ENCODE results near the gene SLC6A17. TPM values are rescaled to one million over a fixed set of nuclear protein-coding genes. Genes with fewer than 3 reads are reported as not detected.

The SLC6A17 gene
- total and polyA plus RNA-seq, 7 donors = under 0.01 to 0.83 (median 0.36) TPM; not detected in 2

DNA sequence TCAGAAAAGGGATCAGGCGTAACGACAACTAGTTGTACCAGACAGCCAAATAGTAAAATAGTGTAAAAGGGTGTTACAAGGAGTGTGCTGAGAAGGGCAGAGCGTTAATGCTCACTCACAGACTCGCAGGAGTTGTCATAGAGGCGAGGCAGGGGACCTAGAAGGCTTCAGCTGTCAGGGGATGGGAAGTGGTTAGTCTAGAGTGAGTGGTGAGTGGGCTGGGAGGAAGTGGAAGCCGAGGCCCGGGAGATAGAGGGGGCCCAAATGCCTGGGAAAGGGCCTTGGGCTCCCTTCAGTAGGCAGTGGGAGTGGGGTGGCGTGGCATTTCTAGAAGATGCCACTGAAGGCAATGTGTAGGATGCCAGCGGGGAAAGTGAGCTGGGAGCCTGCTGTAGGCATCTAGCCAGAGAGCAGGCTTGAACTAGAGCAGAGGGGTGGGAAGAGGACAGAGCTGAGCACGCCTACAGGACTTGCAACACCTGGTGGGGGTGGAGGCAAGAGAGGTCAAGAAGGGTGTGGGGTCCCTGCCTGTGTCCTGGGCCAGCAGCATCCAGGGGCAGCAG is 10.3 kb downstream of the SLC6A17 start:
- Histone ChIP-seq H3K4me1 (no peaks in the 10 kb centered on the region), H3K4me3 (no peak overlapping the region), H3K27ac (no peak overlapping the region), H3K27me3 (no peaks in the 10 kb centered on the region), H3K36me3 (no peaks in the 10 kb centered on the region), H3K9me3 (peaks cover 0 to 3% (median 0%) of the 10 kb centered on the region in 4 donors)
- intact Hi-C loops (cut with DNase I) = no loop called here
- WGBS, 2 donors = 54 to 67% methylated on average over 10 of the region's 10 CpGs
- no peak for DNase-seq
- TF ChIP-seq, protein P1, sequence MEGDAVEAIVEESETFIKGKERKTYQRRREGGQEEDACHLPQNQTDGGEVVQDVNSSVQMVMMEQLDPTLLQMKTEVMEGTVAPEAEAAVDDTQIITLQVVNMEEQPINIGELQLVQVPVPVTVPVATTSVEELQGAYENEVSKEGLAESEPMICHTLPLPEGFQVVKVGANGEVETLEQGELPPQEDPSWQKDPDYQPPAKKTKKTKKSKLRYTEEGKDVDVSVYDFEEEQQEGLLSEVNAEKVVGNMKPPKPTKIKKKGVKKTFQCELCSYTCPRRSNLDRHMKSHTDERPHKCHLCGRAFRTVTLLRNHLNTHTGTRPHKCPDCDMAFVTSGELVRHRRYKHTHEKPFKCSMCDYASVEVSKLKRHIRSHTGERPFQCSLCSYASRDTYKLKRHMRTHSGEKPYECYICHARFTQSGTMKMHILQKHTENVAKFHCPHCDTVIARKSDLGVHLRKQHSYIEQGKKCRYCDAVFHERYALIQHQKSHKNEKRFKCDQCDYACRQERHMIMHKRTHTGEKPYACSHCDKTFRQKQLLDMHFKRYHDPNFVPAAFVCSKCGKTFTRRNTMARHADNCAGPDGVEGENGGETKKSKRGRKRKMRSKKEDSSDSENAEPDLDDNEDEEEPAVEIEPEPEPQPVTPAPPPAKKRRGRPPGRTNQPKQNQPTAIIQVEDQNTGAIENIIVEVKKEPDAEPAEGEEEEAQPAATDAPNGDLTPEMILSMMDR (IDR thresholded peaks at IDR 0.05) = no peak
- TF ChIP-seq POLR2AphosphoS5 (IDR thresholded peaks at IDR 0.05) = no peak

DNA sequence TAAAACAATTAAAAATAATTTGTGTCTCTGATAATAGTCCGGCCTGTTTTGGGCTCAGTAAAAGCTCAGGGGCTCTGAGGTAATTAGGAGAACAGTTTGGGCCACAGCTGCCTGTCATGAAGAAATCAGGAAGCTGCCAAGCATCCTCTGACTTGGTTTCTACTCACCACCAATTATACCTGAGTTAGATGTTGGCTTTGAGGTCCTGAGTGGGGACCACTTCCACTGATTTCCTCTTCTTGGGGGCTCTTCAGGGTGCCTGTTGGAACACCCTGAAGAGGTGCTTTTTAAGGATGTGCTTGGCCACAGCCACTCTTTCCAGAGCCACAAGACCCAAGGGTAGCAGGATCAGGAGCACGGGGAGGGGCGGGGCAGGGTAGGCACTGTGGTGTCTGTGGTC is 10.9 kb downstream of the SLC6A17 start:
- H3K36me3 ChIP-seq = no peaks in the 10 kb centered on the region
- H3K27ac ChIP-seq = no peak overlapping the region
- intact Hi-C loops (cut with DNase I) = no loop called here
- no peak for TF ChIP-seq POLR2AphosphoS5 (IDR thresholded peaks at IDR 0.05)
- TF ChIP-seq, protein P1 (IDR thresholded peaks at IDR 0.05) = no peak
- TF ChIP-seq POLR2A (IDR thresholded peaks at IDR 0.05) = no peak
- TF ChIP-seq EP300 (IDR thresholded peaks at IDR 0.05) = no peak
- no peaks in the 10 kb centered on the region for H3K4me1 ChIP-seq
- no peaks in the 10 kb centered on the region for H3K27me3 ChIP-seq
- no peak for DNase-seq
- no peak overlapping the region for H3K4me3 ChIP-seq
- WGBS, 2 donors = 86 to 89% methylated on average over 3 of the region's 3 CpGs
- H3K9me3 ChIP-seq = peaks cover 0 to 3% (median 0%) of the 10 kb centered on the region in 4 donors

DNA sequence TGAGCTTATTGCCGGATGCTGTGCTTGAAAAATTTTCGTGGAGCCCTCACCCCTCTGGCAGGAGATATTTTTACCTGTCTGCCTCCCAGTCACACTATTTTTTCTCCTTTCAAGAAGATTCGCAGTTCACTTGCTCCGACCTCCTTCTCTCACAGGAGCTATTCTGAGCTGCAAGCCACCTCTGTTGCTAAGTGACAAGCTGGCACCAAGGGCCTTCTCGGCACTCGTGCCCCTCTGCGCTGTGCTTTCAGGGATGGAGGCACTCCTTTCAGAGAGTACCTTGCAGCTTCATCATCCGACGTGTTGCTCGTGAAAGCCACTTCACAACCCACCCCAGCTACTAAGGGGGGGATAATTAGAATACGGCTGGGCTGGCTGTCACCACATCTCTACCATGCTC is 11.6 kb downstream of the SLC6A17 start:
- H3K4me3 ChIP-seq = no peak overlapping the region
- H3K9me3 ChIP-seq = peaks cover 0 to 3% (median 0%) of the 10 kb centered on the region in 4 donors
- intact Hi-C loops (cut with DNase I) = no loop called here
- WGBS, 2 donors = 82 to 90% methylated on average over 11 of the region's 11 CpGs
- no peaks in the 10 kb centered on the region for H3K36me3 ChIP-seq
- TF ChIP-seq, protein P1 (IDR thresholded peaks at IDR 0.05) = no peak
- no peak for TF ChIP-seq EP300 (IDR thresholded peaks at IDR 0.05)
- no peak for TF ChIP-seq POLR2A (IDR thresholded peaks at IDR 0.05)
- no peak for TF ChIP-seq POLR2AphosphoS5 (IDR thresholded peaks at IDR 0.05)
- no peak for DNase-seq
- no peaks in the 10 kb centered on the region for H3K27me3 ChIP-seq
- no peak overlapping the region for H3K27ac ChIP-seq
- H3K4me1 ChIP-seq = no peaks in the 10 kb centered on the region

DNA sequence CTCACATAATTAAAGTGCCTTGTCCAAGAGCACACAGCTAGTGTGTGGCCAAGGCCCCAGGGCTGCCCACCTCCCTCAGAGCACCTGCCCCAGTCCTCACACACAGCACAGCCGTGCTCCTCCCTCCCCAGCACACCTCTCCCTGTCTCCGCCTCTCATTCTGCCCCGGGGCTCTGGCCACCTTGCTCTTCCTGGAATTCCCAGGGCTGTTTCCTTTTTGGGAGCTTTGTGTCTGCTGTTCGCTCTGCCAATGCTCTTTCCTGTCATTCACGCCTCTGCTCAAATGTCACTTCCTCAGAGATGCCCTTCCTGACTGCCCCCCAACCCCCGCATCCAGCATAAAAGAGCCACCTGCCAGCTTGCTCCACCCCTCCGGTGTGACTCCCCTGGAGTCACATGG is 13.3 kb downstream of the SLC6A17 start:
- WGBS, 2 donors = 42% methylated on average over 7 of the region's 7 CpGs
- H3K36me3 ChIP-seq = no peaks in the 10 kb centered on the region
- H3K27ac ChIP-seq = no peak overlapping the region
- TF ChIP-seq EP300 (IDR thresholded peaks at IDR 0.05) = no peak
- TF ChIP-seq POLR2A (IDR thresholded peaks at IDR 0.05) = no peak
- no peak for TF ChIP-seq POLR2AphosphoS5 (IDR thresholded peaks at IDR 0.05)
- TF ChIP-seq, protein P1 (IDR thresholded peaks at IDR 0.05) = no peak
- peaks cover 0 to 3% (median 0%) of the 10 kb centered on the region in 4 donors for H3K9me3 ChIP-seq
- H3K4me3 ChIP-seq = no peak overlapping the region
- H3K27me3 ChIP-seq = no peaks in the 10 kb centered on the region
- intact Hi-C loops (cut with DNase I) = no loop called here
- H3K4me1 ChIP-seq = no peaks in the 10 kb centered on the region
- DNase-seq = no peak
